Activated CD4-positive, alpha-beta T cell treated with anti-CD3 and anti-CD28 coated beads, Interleukin-2, Interleukin-4, amounts not matched to agents 100 ng/mL and 50 ng/mL, durations not matched to agents 16 hours and 8 hours (primary cell): Measurements from ENCODE around the gene GUCD1.

ENCODE experiments used
- DNase-seq: peaks from one replicate; pipeline ENCODE4 v3.0.0-alpha.2; 2020; ENCODE audit warnings: low spot score

GUCD1 gene

GRCh38 chr22:24590596-24591173 lies 35.7 kb upstream of the GUCD1 start:
- no peak for DNase-seq

- DNase-seq = no peak
Observed at GRCh38 chr22:24589518-24590030, 34.6 kb upstream of the GUCD1 start.

GRCh38 chr22:24588757-24589481 lies 34.0 kb upstream of the GUCD1 start:
- DNase-seq = no peak

- DNase-seq = no peak
Observed at GRCh38 chr22:24588381-24588756, 33.4 kb upstream of the GUCD1 start.

GRCh38 chr22:24587948-24588347 lies 33.0 kb upstream of the GUCD1 start:
- DNase-seq = no peak

- no peak for DNase-seq
Observed at GRCh38 chr22:24587251-24587650, 32.3 kb upstream of the GUCD1 start.

GRCh38 chr22:24585927-24586546 lies 31.1 kb upstream of the GUCD1 start:
- DNase-seq = no peak

GRCh38 chr22:24585461-24585860 lies 30.5 kb upstream of the GUCD1 start:
- no peak for DNase-seq

GRCh38 chr22:24584871-24585411 lies 30.0 kb upstream of the GUCD1 start:
- no peak for DNase-seq

GRCh38 chr22:24584166-24584790 lies 29.3 kb upstream of the GUCD1 start:
- no peak for DNase-seq

GRCh38 chr22:24583221-24584165 lies 28.6 kb upstream of the GUCD1 start:
- DNase-seq = no peak

GRCh38 chr22:24582056-24582814 lies 27.3 kb upstream of the GUCD1 start:
- no peak for DNase-seq

- DNase-seq = no peak
Observed at GRCh38 chr22:24580276-24580675, 25.3 kb upstream of the GUCD1 start.

GRCh38 chr22:24579258-24579601 lies 24.3 kb upstream of the GUCD1 start:
- DNase-seq = no peak

- DNase-seq = no peak
Observed at GRCh38 chr22:24578355-24579257, 23.7 kb upstream of the GUCD1 start.

GRCh38 chr22:24576778-24577177 lies 21.8 kb upstream of the GUCD1 start:
- DNase-seq = no peak

- DNase-seq = no peak
Observed at GRCh38 chr22:24571266-24571665, 16.3 kb upstream of the GUCD1 start.

- no peak for DNase-seq
Observed at GRCh38 chr22:24567668-24568067, 12.7 kb upstream of the GUCD1 start.

- no peak for DNase-seq
Observed at GRCh38 chr22:24566899-24567511, 12.1 kb upstream of the GUCD1 start.
